ENCODE results near the gene CHMP1A. TPM values are rescaled to one million over a fixed set of nuclear protein-coding genes. Genes with fewer than 3 reads are reported as not detected.

Gene CHMP1A
- total RNA-seq: 100 to 1,000 TPM in 1 of 6 donors, 10 to 100 TPM in 5; 51.4 to 117 (median 97.8) TPM

DNA sequence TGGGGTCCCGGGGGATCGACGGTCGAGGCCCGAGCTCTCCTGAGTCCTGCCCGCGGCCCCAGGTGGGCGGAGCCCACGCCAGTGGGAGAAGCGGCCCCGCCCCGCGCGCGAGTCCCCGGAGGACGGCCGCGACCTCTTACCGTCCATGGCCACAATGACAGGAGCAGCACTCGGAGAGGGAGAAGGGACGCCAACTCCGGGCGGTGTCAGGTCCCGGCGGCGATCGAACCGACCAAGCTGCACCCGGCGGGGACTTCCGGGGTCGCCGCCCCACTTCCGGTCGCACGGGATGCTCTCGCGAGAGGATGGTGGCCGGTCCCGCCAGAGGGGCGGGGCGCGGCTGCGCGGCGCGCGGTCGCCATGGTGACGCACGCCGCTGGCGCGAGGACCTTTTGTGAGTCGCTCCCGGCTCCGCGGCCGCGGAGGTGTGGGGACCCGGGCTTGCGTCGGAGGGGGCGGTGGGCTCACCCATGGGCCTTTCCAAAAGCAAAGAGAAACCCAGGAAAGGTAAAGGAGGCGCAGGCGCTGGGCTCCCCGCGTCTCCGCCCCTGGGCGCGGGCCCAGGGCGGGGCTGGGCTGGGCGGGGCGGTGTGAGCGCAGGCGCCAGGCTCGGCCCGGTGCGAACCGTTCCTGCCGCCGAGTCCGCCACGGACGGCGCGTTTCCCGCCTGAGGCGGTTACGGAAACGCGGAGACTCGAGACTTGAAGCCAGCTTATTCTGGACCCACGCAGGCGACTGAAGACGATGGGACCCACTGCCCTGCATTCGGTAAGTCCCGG, at the start of gene CHMP1A, which contains the start of gene SPATA33:
Gene CHMP1A, minus strand, starts transcription at position 267 of the 779 bp plus-strand sequence. Its CDS starts 120 bp downstream, at position 147.
Gene SPATA33, plus strand, starts transcription at position 395 of the 779 bp plus-strand sequence. Its CDS starts 76 bp downstream, at position 471.
- TF ChIP-seq, protein P1, sequence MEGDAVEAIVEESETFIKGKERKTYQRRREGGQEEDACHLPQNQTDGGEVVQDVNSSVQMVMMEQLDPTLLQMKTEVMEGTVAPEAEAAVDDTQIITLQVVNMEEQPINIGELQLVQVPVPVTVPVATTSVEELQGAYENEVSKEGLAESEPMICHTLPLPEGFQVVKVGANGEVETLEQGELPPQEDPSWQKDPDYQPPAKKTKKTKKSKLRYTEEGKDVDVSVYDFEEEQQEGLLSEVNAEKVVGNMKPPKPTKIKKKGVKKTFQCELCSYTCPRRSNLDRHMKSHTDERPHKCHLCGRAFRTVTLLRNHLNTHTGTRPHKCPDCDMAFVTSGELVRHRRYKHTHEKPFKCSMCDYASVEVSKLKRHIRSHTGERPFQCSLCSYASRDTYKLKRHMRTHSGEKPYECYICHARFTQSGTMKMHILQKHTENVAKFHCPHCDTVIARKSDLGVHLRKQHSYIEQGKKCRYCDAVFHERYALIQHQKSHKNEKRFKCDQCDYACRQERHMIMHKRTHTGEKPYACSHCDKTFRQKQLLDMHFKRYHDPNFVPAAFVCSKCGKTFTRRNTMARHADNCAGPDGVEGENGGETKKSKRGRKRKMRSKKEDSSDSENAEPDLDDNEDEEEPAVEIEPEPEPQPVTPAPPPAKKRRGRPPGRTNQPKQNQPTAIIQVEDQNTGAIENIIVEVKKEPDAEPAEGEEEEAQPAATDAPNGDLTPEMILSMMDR (IDR thresholded peaks at IDR 0.05): peak in 2 of 6 experiments; percentile 20
- TF ChIP-seq POLR2A (IDR thresholded peaks at IDR 0.05) (peak in 3 of 4 donors; percentile 42 to 82 (median 45)), POLR2AphosphoS5 (IDR thresholded peaks at IDR 0.05) (peak; percentile 80 to 96), EP300 (IDR thresholded peaks at IDR 0.05) (no peak)
- DNase-seq (peak; percentile 81 to 98), ATAC-seq (ENCODE audit: low FRiP score in 2 of 2) (peak; percentile 92 to 99)
- H3K4me3 ChIP-seq: peak within 1 kb of the TSS; percentile 89 to 97 (median 92)
- H3K4me1 ChIP-seq: peaks cover 21 to 39% (median 28%) of the 10 kb centered on the region in 4 donors
- 0 to 1% methylated on average over 8 to 77 of the region's 99 CpGs for WGBS, 2 donors
- peak within 1 kb of the TSS; percentile 81 to 91 (median 90) for H3K27ac ChIP-seq
- no peaks in the 10 kb centered on the region for H3K27me3 ChIP-seq
- peaks cover 0 to 22% (median 8%) of the 10 kb centered on the region in 4 donors for H3K36me3 ChIP-seq
- H3K9me3 ChIP-seq: no peaks in the 10 kb centered on the region

DNA sequence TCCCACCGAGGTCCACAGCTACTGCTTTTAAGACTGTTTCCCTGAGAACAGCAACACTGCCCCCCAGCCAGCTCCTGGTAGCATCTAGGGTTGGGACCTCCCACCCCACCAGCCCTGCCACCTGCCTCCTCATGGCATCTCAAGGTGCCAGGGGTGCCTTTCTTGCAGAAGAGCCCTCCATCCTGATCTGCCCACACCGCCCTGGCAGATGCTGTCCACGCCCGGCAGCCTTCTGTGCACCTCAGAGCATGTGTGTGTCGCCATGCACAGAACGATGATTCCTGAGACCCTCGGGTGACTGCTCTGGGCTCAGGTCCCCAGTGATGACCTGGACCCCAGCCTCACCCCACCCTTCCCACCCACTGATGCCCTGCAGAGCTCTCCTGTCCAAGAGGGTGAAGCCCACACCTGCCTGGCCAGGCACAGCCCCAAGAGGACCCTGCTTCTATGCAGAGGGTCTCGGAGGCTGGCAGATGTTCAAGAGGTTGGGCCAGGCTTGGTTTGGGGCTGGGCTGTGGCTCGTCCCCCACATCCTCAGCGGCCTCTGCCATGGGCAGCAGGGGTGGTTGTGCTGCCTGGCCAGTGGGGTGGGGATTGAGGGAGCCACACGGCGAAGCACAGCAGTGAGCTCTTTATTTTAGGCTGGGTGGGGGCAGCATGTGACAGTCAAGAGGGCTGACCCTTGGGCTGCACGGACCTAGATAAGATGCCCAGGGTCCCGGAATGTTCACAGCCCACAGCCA, 49.2 kb upstream of the CHMP1A start:
- H3K4me3 ChIP-seq: no peak overlapping the region
- DNase-seq (peak in 1 of 2 donors; percentile 47), ATAC-seq (ENCODE audit: low FRiP score in 2 of 2) (no peak)
- H3K36me3 ChIP-seq: peaks cover 0 to 8% (median 0%) of the 10 kb centered on the region in 4 donors
- no peak overlapping the region for H3K27ac ChIP-seq
- WGBS, 2 donors: 81 to 89% methylated on average over 3 to 13 of the region's 14 CpGs
- no peaks in the 10 kb centered on the region for H3K9me3 ChIP-seq
- peaks cover 5 to 25% (median 12%) of the 10 kb centered on the region in 4 donors for H3K4me1 ChIP-seq
- TF ChIP-seq POLR2AphosphoS5 (IDR thresholded peaks at IDR 0.05): no peak
- TF ChIP-seq EP300 (IDR thresholded peaks at IDR 0.05): no peak
- TF ChIP-seq, protein P1 (IDR thresholded peaks at IDR 0.05): no peak
- TF ChIP-seq POLR2A (IDR thresholded peaks at IDR 0.05): no peak
- H3K27me3 ChIP-seq: no peaks in the 10 kb centered on the region

- no peak for DNase-seq
- 68 to 73% methylated on average over 15 of the region's 15 CpGs for WGBS, 2 donors
- Histone ChIP-seq H3K27me3 (no peaks in the 10 kb centered on the region), H3K9me3 (no peaks in the 10 kb centered on the region), H3K4me1 (peaks cover 10 to 32% (median 20%) of the 10 kb centered on the region in 4 donors), H3K4me3 (no peak overlapping the region), H3K36me3 (peaks cover 0 to 4% (median 0%) of the 10 kb centered on the region in 4 donors), H3K27ac (no peak overlapping the region)
- ATAC-seq (ENCODE audit: low FRiP score in 2 of 2): no peak
- TF ChIP-seq EP300 (IDR thresholded peaks at IDR 0.05) (no peak), POLR2A (IDR thresholded peaks at IDR 0.05) (no peak), POLR2AphosphoS5 (IDR thresholded peaks at IDR 0.05) (no peak)
- TF ChIP-seq, protein P1 (IDR thresholded peaks at IDR 0.05): no peak
Measured at GRCh38 chr16:89705006-89705405, 47.5 kb upstream of the CHMP1A start.

GRCh38 chr16:89704281-89704680, 46.8 kb upstream of the CHMP1A start:
- ATAC-seq (ENCODE audit: low FRiP score in 2 of 2) (no peak), DNase-seq (no peak)
- WGBS, 2 donors: 74 to 83% methylated on average over 7 to 13 of the region's 13 CpGs
- no peaks in the 10 kb centered on the region for H3K27me3 ChIP-seq
- no peak overlapping the region for H3K27ac ChIP-seq
- TF ChIP-seq POLR2A (IDR thresholded peaks at IDR 0.05) (no peak), POLR2AphosphoS5 (IDR thresholded peaks at IDR 0.05) (no peak), EP300 (IDR thresholded peaks at IDR 0.05) (no peak)
- TF ChIP-seq, protein P1 (IDR thresholded peaks at IDR 0.05): no peak
- no peak overlapping the region for H3K4me3 ChIP-seq
- H3K4me1 ChIP-seq: peaks cover 15 to 39% (median 25%) of the 10 kb centered on the region in 4 donors
- H3K36me3 ChIP-seq: peaks cover 0 to 4% (median 0%) of the 10 kb centered on the region in 4 donors
- H3K9me3 ChIP-seq: no peaks in the 10 kb centered on the region
